Liver (tissue), 9 donors: Measurements from ENCODE around the gene ZNF211. TPM values are rescaled to one million over a fixed set of nuclear protein-coding genes. Genes with fewer than 3 reads are reported as not detected.

Experiments used
- DNase-seq: peaks from one replicate; pipeline ENCODE4 v3.0.0-alpha.2; 2017; ENCODE audit warnings: low spot score
- H3K27ac ChIP-seq, 2 donors: one replicate each; pipeline ENCODE4 v1.7.0; 2013; ENCODE audit warnings: inconsistent platforms in 2 of 2, low read length in 2 of 2, control low read depth in 1 of 2, low read depth in 1 of 2, mild to moderate bottlenecking in 1 of 2
- H3K27me3 ChIP-seq, 4 donors: one replicate each; pipeline versions ENCODE4 v1.6.1 to v1.7.0; 2013; ENCODE audit warnings: low read length in 3 of 4, inconsistent platforms in 1 of 4, mild to moderate bottlenecking in 1 of 4, moderate library complexity in 1 of 4; ENCODE audit not compliant: control insufficient read depth in 4 of 4, insufficient read depth in 4 of 4
- H3K36me3 ChIP-seq, 4 donors: one replicate each; pipeline versions ENCODE4 v1.6.1 to v1.7.0; 2013; ENCODE audit warnings: low read length in 3 of 4, mild to moderate bottlenecking in 3 of 4, low read depth in 1 of 4, moderate library complexity in 1 of 4; ENCODE audit not compliant: control insufficient read depth in 4 of 4, insufficient read depth in 3 of 4
- H3K4me1 ChIP-seq, 4 donors: one replicate each; pipeline versions ENCODE4 v1.6.1 to v1.7.0; 2013; ENCODE audit warnings: low read length in 3 of 4, mild to moderate bottlenecking in 3 of 4, moderate library complexity in 1 of 4; ENCODE audit not compliant: control insufficient read depth in 4 of 4, insufficient read depth in 4 of 4
- H3K4me3 ChIP-seq, 3 donors: one replicate each; pipeline versions ENCODE4 v1.6.1 to v1.7.0; 2013; ENCODE audit warnings: low read length in 3 of 3, control low read depth in 1 of 3, low read depth in 1 of 3, mild to moderate bottlenecking in 1 of 3
- H3K9ac ChIP-seq, 2 donors: one replicate each; pipeline ENCODE4 v1.7.0; 2013; ENCODE audit warnings: low read length in 2 of 2, mild to moderate bottlenecking in 2 of 2, moderate library complexity in 2 of 2, control low read depth in 1 of 2, low read depth in 1 of 2
- H3K9me3 ChIP-seq, 4 donors: one replicate each; pipeline versions ENCODE4 v1.6.1 to v1.7.0; 2013; ENCODE audit warnings: low read length in 3 of 4; ENCODE audit not compliant: control insufficient read depth in 4 of 4
- EGR1 ChIP-seq, 2 donors: IDR thresholded peaks; 2 replicates each; pipeline ENCODE4 v1.6.1; 2016 to 2018; ENCODE audit warnings: antibody characterized with exemption in 2 of 2, low read depth in 2 of 2
- FOXA1 ChIP-seq: IDR thresholded peaks from 2 replicates; pipeline ENCODE4 v1.6.1; 2016; ENCODE audit warnings: antibody characterized with exemption
- GABPA ChIP-seq, 2 donors: IDR thresholded peaks in 1 of 2; conservative IDR thresholded peaks in 1 of 2; 2 replicates each; pipeline ENCODE4 v1.6.1; 2016; ENCODE audit warnings: antibody characterized with exemption in 2 of 2, mild to moderate bottlenecking in 1 of 2, moderate library complexity in 1 of 2
- HNF4A ChIP-seq, 2 donors: conservative IDR thresholded peaks; 2 replicates each; pipeline ENCODE4 v1.6.1; 2016; ENCODE audit warnings: antibody characterized with exemption in 2 of 2, mild to moderate bottlenecking in 2 of 2
- HNF4G ChIP-seq: IDR thresholded peaks from 2 replicates; pipeline ENCODE4 v1.6.1; 2016; ENCODE audit warnings: antibody characterized with exemption
- JUND ChIP-seq, 2 donors: IDR thresholded peaks; 2 replicates each; pipeline ENCODE4 v1.6.1; 2016; ENCODE audit warnings: antibody characterized with exemption in 2 of 2
- NR2F2 ChIP-seq: IDR thresholded peaks from 2 replicates; pipeline ENCODE4 v1.6.1; 2016; ENCODE audit warnings: antibody characterized with exemption
- RAD21 ChIP-seq, 2 donors: IDR thresholded peaks; 2 replicates each; pipeline ENCODE4 v1.6.1; 2016; ENCODE audit warnings: antibody characterized with exemption in 2 of 2, mild to moderate bottlenecking in 2 of 2
- RXRA ChIP-seq, 2 donors: IDR thresholded peaks; 2 replicates each; pipeline ENCODE4 v1.6.1; 2017 to 2018; ENCODE audit warnings: antibody characterized with exemption in 2 of 2, mild to moderate bottlenecking in 1 of 2
- SP1 ChIP-seq: IDR thresholded peaks from 2 replicates; pipeline ENCODE4 v1.6.1; 2018; ENCODE audit warnings: antibody characterized with exemption, mild to moderate bottlenecking
- TAF1 ChIP-seq: conservative IDR thresholded peaks from 2 replicates; pipeline ENCODE4 v1.6.1; 2016; ENCODE audit warnings: antibody characterized with exemption, mild to moderate bottlenecking
- YY1 ChIP-seq: IDR thresholded peaks from 2 replicates; pipeline ENCODE4 v1.6.1; 2016; ENCODE audit warnings: antibody characterized with exemption, mild to moderate bottlenecking
- WGBS: extraction: QIAGEN DNeasy Blood & Tissue Kit; methylation state at CpG from one replicate; pipeline ENCODE4 v1.1.7; 2013; 5-methylcytosine and 5-hydroxymethylcytosine counted together
- polyA plus RNA-seq, 2 donors: library from polyadenylated mRNA; stranded (reverse) in 1 of 2; unstranded in 1 of 2; fragments of 200-250 nt in 1 of 2; fragments of >200 nt in 1 of 2; fragmentation: Nextera tagmentation in 1 of 2; extraction: Ambion mirVana in 1 of 2; gene quantifications; one replicate each; pipeline versions ENCODE4 v1.2.1 to v1.2.3, GENCODE V29; 2013 to 2015
- total RNA-seq, 2 donors: library from RNA; depleted of rRNA; stranded (reverse); fragments of >200 nt; gene quantifications; one replicate each; pipeline ENCODE4 v1.2.3, GENCODE V29; 2014
- TF ChIP-seq, protein P1 (sequence below): fragments of 150-350 bp; IDR thresholded peaks from 2 replicates; pipeline ENCODE4 v1.5.1; 2017; ENCODE audit warnings: improper control_type of control experiment, low read depth, low read length; ENCODE audit not compliant: missing input control
- TF ChIP-seq, protein P2 (sequence below): IDR thresholded peaks from 2 replicates; pipeline ENCODE4 v1.6.1; 2016; ENCODE audit warnings: antibody characterized with exemption, mild to moderate bottlenecking
- TF ChIP-seq, protein P3 (sequence below): IDR thresholded peaks from 2 replicates; pipeline ENCODE4 v1.6.1; 2016; ENCODE audit warnings: antibody characterized with exemption
- TF ChIP-seq, protein P4 (sequence below): IDR thresholded peaks from 2 replicates; pipeline ENCODE4 v1.6.1; 2016; ENCODE audit warnings: antibody characterized with exemption
- donor health status: healthy.
- donor health status: healthy.
- donor health status: healthy.
- donor health status: healthy.
- donor health status: healthy.

The ZNF211 gene
- total and polyA plus RNA-seq, 4 donors = 2.0 to 7.0 (median 3.3) TPM

DNA sequence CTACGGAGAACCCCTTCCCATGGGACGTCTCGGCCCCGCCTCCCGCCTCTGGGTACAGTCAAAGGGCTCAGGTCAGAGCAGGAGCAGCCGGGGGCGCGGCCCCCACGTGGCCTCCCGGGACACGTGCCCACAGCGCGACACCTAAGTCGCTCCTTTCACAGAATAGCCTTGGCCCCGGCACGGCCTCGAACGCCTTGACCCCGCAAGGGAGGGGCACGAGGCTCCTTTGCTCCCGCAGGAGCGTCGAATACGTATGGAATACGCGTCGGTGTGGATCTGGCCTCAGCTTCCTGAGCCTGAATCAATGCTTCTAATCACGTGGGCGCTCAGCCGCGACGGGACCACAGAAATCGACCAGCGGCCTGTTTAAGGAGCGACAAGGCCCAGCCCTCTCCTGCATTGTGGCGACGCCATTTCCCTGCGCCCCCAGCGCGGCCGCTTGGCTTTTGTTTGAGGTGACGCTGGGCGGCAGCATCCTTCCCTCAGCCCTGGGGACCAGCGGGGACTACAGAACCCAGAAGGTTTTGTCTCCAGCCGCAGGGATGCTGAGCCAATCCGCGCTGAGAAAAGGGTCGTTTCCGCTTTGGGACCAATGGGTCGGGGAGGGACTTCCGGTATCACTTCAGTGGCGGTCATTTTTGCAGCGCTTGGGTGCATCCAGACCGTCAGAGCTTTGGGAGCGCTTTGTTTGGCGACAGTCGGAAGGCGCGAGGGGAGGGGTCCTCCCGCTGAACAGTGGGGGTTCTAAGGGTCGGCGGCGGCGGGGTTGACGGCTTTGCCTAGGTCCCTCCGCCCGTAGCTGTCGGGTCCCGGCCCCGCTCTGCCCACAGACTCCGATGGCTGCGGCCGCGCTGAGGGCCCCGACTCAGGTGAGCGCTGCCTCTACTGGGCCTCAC, 49.2 kb upstream of the ZNF211 start, which contains the start of gene ZIK1:
Gene ZIK1 (plus strand): TSS at position 625 of the 896 bp plus-strand sequence. CDS start 212 bp downstream, at position 837.
- 6% methylated on average over 76 of the region's 76 CpGs for WGBS
- peak; percentile 86 for DNase-seq
- Histone ChIP-seq H3K9me3 (peaks cover 20 to 51% (median 39%) of the 10 kb centered on the region in 4 donors), H3K27me3 (peaks cover 0 to 4% (median 0%) of the 10 kb centered on the region in 4 donors), H3K9ac (peak within 1 kb of the TSS in 1 of 2 donors; percentile 18), H3K36me3 (peaks cover 0 to 5% (median under 1%) of the 10 kb centered on the region in 4 donors), H3K4me1 (peaks cover 0 to 3% (median 3%) of the 10 kb centered on the region in 4 donors), H3K27ac (no peak within 1 kb of the TSS), H3K4me3 (peak within 1 kb of the TSS; percentile 51 to 68 (median 51))
- TF ChIP-seq NR2F2 (peak; percentile 46), RAD21 (IDR thresholded peaks at IDR 0.05) (peak in 1 of 2 donors; percentile 8), FOXA1 (no peak), TAF1 (no peak), GABPA (IDR thresholded peaks at IDR 0.05 in 1 of 2, conservative IDR thresholded peaks at IDR 0.05 in 1 of 2) (peak; percentile 83 to 94), YY1 (peak; percentile 45), RXRA (IDR thresholded peaks at IDR 0.05) (no peak), SP1 (no peak), HNF4A (conservative IDR thresholded peaks at IDR 0.05) (no peak), EGR1 (IDR thresholded peaks at IDR 0.05; ENCODE audit: low read depth in 2 of 2) (no peak), HNF4G (no peak), JUND (IDR thresholded peaks at IDR 0.05) (no peak)
- TF ChIP-seq, protein P1, sequence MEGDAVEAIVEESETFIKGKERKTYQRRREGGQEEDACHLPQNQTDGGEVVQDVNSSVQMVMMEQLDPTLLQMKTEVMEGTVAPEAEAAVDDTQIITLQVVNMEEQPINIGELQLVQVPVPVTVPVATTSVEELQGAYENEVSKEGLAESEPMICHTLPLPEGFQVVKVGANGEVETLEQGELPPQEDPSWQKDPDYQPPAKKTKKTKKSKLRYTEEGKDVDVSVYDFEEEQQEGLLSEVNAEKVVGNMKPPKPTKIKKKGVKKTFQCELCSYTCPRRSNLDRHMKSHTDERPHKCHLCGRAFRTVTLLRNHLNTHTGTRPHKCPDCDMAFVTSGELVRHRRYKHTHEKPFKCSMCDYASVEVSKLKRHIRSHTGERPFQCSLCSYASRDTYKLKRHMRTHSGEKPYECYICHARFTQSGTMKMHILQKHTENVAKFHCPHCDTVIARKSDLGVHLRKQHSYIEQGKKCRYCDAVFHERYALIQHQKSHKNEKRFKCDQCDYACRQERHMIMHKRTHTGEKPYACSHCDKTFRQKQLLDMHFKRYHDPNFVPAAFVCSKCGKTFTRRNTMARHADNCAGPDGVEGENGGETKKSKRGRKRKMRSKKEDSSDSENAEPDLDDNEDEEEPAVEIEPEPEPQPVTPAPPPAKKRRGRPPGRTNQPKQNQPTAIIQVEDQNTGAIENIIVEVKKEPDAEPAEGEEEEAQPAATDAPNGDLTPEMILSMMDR = no peak
- TF ChIP-seq, protein P2, sequence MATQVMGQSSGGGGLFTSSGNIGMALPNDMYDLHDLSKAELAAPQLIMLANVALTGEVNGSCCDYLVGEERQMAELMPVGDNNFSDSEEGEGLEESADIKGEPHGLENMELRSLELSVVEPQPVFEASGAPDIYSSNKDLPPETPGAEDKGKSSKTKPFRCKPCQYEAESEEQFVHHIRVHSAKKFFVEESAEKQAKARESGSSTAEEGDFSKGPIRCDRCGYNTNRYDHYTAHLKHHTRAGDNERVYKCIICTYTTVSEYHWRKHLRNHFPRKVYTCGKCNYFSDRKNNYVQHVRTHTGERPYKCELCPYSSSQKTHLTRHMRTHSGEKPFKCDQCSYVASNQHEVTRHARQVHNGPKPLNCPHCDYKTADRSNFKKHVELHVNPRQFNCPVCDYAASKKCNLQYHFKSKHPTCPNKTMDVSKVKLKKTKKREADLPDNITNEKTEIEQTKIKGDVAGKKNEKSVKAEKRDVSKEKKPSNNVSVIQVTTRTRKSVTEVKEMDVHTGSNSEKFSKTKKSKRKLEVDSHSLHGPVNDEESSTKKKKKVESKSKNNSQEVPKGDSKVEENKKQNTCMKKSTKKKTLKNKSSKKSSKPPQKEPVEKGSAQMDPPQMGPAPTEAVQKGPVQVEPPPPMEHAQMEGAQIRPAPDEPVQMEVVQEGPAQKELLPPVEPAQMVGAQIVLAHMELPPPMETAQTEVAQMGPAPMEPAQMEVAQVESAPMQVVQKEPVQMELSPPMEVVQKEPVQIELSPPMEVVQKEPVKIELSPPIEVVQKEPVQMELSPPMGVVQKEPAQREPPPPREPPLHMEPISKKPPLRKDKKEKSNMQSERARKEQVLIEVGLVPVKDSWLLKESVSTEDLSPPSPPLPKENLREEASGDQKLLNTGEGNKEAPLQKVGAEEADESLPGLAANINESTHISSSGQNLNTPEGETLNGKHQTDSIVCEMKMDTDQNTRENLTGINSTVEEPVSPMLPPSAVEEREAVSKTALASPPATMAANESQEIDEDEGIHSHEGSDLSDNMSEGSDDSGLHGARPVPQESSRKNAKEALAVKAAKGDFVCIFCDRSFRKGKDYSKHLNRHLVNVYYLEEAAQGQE = no peak
- TF ChIP-seq, protein P3, sequence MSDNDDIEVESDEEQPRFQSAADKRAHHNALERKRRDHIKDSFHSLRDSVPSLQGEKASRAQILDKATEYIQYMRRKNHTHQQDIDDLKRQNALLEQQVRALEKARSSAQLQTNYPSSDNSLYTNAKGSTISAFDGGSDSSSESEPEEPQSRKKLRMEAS = peak; percentile 67

DNA sequence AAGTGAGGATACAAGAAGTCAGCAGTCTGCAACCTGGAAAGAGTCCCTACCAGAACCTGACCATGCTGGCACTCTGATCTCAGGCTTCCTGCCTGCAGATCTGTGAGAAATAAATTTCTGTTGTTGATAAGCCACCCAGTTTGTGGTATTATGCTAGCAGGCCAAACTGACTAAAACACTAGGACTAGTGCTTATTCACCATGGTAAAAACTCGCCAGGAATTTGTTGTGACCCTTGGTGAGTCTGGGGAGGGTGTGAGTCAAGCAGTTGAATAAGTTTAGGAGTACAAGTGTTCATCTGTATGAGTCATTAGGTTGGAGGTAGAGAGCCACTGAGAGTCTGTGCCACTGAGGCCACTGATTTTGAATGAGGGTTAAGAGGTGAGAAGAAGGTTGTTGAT, 45.4 kb upstream of the ZNF211 start:
- H3K27ac ChIP-seq = no peak overlapping the region
- peaks cover 3 to 23% (median 9%) of the 10 kb centered on the region in 4 donors for H3K36me3 ChIP-seq
- peaks cover 45 to 78% (median 62%) of the 10 kb centered on the region in 4 donors for H3K9me3 ChIP-seq
- 95% methylated on average over 1 of the region's 1 CpG for WGBS
- H3K4me1 ChIP-seq = peaks cover 0 to 3% (median 0%) of the 10 kb centered on the region in 4 donors
- H3K4me3 ChIP-seq = peak overlapping the region in 1 of 3 donors; percentile 15
- H3K27me3 ChIP-seq = no peaks in the 10 kb centered on the region
- DNase-seq = no peak
- H3K9ac ChIP-seq = no peak overlapping the region
- no peak for TF ChIP-seq GABPA (IDR thresholded peaks at IDR 0.05 in 1 of 2, conservative IDR thresholded peaks at IDR 0.05 in 1 of 2)
- no peak for TF ChIP-seq JUND (IDR thresholded peaks at IDR 0.05)
- TF ChIP-seq FOXA1 = no peak
- TF ChIP-seq, protein P1 = no peak
- TF ChIP-seq, protein P2 = no peak
- TF ChIP-seq, protein P4, sequence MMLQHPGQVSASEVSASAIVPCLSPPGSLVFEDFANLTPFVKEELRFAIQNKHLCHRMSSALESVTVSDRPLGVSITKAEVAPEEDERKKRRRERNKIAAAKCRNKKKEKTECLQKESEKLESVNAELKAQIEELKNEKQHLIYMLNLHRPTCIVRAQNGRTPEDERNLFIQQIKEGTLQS = no peak
- TF ChIP-seq HNF4A (conservative IDR thresholded peaks at IDR 0.05) = no peak
